ENCODE results near the gene ROBO1. TPM values are rescaled to one million over a fixed set of nuclear protein-coding genes. Genes with fewer than 3 reads are reported as not detected.

The ROBO1 gene
- total and polyA plus RNA-seq, 2 of the 13 experiments (the other 11 are each of a cell fraction or from before 2014, with no cell fraction given), result 52.2 to 71.0 TPM

- 0 out of 4 replicates have a peak, but pooled peaks of 1 of the 2 experiments have one; percentile 0 for TF ChIP-seq EP300 (IDR thresholded peaks at IDR 0.05; ENCODE audit: low read depth in 2 of 2, low read length in 2 of 2)
- no peak for TF ChIP-seq EP300 (CRISPR knock-in tag; IDR thresholded peaks at IDR 0.05; ENCODE audit: borderline replicate concordance)
These were observed 943.9 kb downstream of the ROBO1 start (continued) for GRCh38 chr3:78823859-78824258.

- in situ Hi-C loops (cut with HindIII; ENCODE audit: extremely low pct_ligation_motif_present, low pct_unique_long_range_greater_than_20kb), result no loop called here
- no peak for TF ChIP-seq NR2F2 (IDR thresholded peaks at IDR 0.05; ENCODE audit: borderline replicate concordance, low read depth)
- TF ChIP-seq MYNN (CRISPR knock-in tag; IDR thresholded peaks at IDR 0.05; ENCODE audit: low read depth), result no peak
- TF ChIP-seq TAF1 (CRISPR knock-in tag; IDR thresholded peaks at IDR 0.05), result no peak
- no peak for TF ChIP-seq ZNF639 (CRISPR knock-in tag; conservative IDR thresholded peaks at IDR 0.05)
- TF ChIP-seq ZNF234 (CRISPR knock-in tag; conservative IDR thresholded peaks at IDR 0.05), result no peak
- TF ChIP-seq SP5 (CRISPR knock-in tag; IDR thresholded peaks at IDR 0.05; ENCODE audit: borderline replicate concordance, low read depth), result no peak
- TF ChIP-seq CSRNP1 (CRISPR knock-in tag; IDR thresholded peaks at IDR 0.05), result no peak
- TF ChIP-seq SRSF1 (optimal IDR thresholded peaks at IDR 0.05; ENCODE audit: low read depth, low read length), result no peak
- no peak for TF ChIP-seq NBN (conservative IDR thresholded peaks at IDR 0.05)
- no peak for TF ChIP-seq NFYC (CRISPR knock-in tag; IDR thresholded peaks at IDR 0.05)
- TF ChIP-seq ZNF362 (CRISPR knock-in tag; IDR thresholded peaks at IDR 0.05; ENCODE audit: borderline replicate concordance), result no peak
- no peak for TF ChIP-seq CREB3 (CRISPR knock-in tag; IDR thresholded peaks at IDR 0.05)
- TF ChIP-seq SALL2 (CRISPR knock-in tag; IDR thresholded peaks at IDR 0.05), result no peak
These were observed 944.4 kb downstream of the ROBO1 start for GRCh38 chr3:78823434-78823833.

More at GRCh38 chr3:78823434-78823833, 944.4 kb downstream of the ROBO1 start:
- peaks cover 40% of the 10 kb centered on the region for H3K4me1 ChIP-seq (ENCODE audit: insufficient read depth, low read length)
- peaks cover 29% of the 10 kb centered on the region for H3K79me2 ChIP-seq (ENCODE audit: insufficient read depth, low read length)
- no peaks in the 10 kb centered on the region for H3K27me3 ChIP-seq (ENCODE audit: control insufficient read depth in 1 of 2, insufficient read depth in 2 of 2, low read length in 2 of 2)
- H3K36me3 ChIP-seq (replicated peaks in 1 of 2; ENCODE audit: control insufficient read depth in 1 of 2, insufficient read depth in 2 of 2, low read length in 2 of 2), result peaks cover 0 to 5% of the 10 kb centered on the region in 2 experiments; a peak in 2 of 5 replicates
- BruUV-seq (replicated peaks), result no TSS peak
- H2AFZ ChIP-seq (ENCODE audit: low read length), result no peak overlapping the region
- POLR2A ChIA-PET, result interaction anchor here (0.9 to 1.5 kb wide), 2 partner anchors 9 to 196 kb away, joined by 4 to 8 read pairs; no protein-coding TSS in a partner anchor
- 55% methylated on average over 4 of the region's 4 CpGs for WGBS (ENCODE audit: low lambda C conversion rate)
- FAIRE-seq (peak; percentile 77), DNase-seq (ENCODE audit: low spot score) (no peak), ATAC-seq (peak; percentile 80)
- no peaks in the 10 kb centered on the region for H4K20me1 ChIP-seq (ENCODE audit: insufficient read depth, low read length)
- no peak overlapping the region for H3K4me3 ChIP-seq (replicated peaks in 1 of 3; ENCODE audit: insufficient read depth in 1 of 3, low read depth in 2 of 3, low read length in 3 of 3)
- no peak overlapping the region for H3K9ac ChIP-seq (ENCODE audit: insufficient read depth, low read depth, low read length)
- CTCF ChIA-PET (ENCODE audit: low intra/inter-chr PET ratio, low total read pairs), result no interaction called here
- intact Hi-C loops (cut with micrococcal nuclease; ENCODE audit: unreplicated experiment), result no loop called here
- H3K9me3 ChIP-seq (ENCODE audit: low read length), result no peaks in the 10 kb centered on the region
- H3K4me2 ChIP-seq (ENCODE audit: low read depth, low read length), result peak overlapping the region; percentile 33
- peak overlapping the region; percentile 22 for H3K27ac ChIP-seq (ENCODE audit: extremely low read length, insufficient read depth, low read length)
